HG02763 (cell line): ENCODE data around the gene SIVA1.

Experiments
- ATAC-seq: cut with Tn5 transposase; IDR thresholded peaks from one replicate; pipeline ENCODE4 v1.9.1; 2021; ENCODE audit warnings: mild to moderate bottlenecking, moderate library complexity; ENCODE audit not compliant: unreplicated experiment

SIVA1 gene

GRCh38 chr14:104795781-104796686 lies 43.1 kb downstream of the SIVA1 start:
- no peak for ATAC-seq

DNA sequence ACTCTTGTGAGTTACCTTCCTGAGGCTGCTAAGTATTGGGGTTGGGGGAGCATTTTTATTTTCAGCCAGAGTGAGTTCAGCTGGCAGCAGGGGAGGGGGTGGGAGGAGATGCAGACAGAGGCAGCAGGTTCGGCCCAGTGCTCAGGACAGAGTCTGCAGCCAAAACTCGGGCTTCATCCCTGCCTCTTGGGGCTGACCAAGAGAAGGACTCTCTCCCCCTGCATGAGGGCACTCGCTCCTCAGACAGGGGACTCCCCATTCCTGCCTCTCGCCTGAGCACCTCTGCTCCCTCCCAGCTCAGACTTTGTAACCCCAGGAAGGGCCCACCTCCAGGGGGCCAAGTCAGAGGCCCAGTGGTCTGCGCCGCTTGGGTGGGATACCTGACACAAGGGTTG lies 43.7 kb downstream of the SIVA1 start:
- ATAC-seq: no peak

DNA sequence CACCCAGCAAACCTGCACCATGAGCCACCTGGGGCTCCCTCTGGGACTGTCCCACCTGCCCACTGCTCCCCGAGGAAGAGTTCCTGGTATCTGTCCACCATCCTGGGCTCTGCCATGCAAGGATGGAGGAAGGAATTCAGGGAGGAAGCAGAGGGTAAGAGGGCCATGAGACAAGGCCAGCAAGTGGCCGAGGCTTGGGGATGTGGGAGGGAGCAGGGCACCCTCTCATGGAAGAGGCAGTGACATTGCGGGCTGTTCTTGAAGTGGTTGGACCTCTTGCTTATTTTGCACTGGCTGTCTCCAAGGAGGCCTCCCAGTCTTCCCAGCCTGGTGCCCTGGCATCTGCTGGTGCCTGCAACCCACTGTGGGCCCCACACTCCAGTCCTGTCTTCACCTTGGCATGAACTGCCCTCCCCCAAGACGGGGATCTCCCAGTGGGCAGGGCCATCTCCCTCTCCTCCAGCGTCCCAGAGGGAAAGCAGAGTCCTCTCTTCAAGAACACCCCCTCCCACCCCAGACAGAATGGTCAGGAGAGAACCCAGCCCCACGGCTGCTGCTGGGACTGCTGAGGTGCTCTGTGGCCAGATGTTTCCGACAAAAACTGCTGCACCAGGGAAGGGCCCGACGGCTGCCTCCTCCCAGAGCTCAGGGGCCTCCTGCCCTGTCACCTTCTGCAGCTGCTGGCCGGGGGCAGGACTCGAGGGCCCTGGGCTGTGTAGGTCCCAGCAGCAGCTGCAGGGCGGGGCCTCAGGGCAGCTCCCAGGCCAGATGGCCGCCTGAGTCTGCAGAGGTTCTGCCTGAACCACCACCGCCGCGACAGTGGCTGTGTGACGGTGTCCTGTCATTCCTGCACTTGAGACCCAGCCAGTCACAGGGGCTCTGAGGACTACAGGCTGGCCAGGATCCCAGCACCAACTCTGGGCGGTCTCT lies 44.4 kb downstream of the SIVA1 start:
- no peak for ATAC-seq

- no peak for ATAC-seq
Measured at GRCh38 chr14:104798300-104799243, 45.6 kb downstream of the SIVA1 start.

GRCh38 chr14:104799244-104800014 lies 46.5 kb downstream of the SIVA1 start:
- ATAC-seq: no peak

- peak; percentile 49 for ATAC-seq
Measured at GRCh38 chr14:104800015-104800770, 47.2 kb downstream of the SIVA1 start.

DNA sequence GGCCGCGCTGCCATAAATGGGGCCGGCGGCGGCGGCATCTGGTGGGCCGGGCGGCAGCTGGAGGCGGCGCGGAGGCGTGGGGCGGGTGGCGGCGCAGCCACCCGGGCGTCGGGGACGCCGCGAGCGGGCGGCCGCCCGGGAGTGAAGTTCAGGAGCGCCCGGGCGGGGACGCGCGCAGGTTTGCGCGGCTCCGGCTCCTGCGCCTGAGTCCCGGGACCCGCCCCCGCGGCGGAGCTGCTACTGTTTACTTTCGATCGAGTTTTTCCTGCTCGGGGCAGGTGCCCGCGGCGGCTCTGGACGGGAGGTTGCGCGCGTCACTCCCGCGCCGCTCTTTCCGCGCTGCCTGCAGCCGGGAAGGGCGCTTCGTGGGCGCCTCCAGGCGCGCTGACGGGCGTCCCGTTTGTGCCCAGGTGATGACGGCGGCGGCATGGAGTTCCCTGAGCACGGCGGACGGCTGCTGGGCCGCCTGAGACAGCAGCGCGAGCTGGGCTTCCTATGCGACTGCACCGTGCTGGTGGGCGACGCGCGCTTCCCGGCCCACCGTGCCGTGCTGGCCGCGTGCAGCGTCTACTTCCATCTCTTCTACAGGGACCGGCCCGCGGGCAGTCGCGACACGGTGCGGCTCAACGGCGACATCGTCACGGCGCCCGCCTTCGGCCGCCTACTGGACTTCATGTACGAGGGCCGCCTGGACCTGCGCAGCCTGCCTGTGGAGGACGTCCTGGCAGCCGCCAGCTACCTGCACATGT lies 48.0 kb downstream of the SIVA1 start, which contains the start of gene ZBTB42:
Gene ZBTB42, plus strand, starts transcription at position 331 of the 749 bp plus-strand sequence. Its CDS starts 97 bp downstream, at position 428.
- peak; percentile 35 for ATAC-seq

- ATAC-seq: no peak
Measured at GRCh38 chr14:104801520-104802393, 48.8 kb downstream of the SIVA1 start.

DNA sequence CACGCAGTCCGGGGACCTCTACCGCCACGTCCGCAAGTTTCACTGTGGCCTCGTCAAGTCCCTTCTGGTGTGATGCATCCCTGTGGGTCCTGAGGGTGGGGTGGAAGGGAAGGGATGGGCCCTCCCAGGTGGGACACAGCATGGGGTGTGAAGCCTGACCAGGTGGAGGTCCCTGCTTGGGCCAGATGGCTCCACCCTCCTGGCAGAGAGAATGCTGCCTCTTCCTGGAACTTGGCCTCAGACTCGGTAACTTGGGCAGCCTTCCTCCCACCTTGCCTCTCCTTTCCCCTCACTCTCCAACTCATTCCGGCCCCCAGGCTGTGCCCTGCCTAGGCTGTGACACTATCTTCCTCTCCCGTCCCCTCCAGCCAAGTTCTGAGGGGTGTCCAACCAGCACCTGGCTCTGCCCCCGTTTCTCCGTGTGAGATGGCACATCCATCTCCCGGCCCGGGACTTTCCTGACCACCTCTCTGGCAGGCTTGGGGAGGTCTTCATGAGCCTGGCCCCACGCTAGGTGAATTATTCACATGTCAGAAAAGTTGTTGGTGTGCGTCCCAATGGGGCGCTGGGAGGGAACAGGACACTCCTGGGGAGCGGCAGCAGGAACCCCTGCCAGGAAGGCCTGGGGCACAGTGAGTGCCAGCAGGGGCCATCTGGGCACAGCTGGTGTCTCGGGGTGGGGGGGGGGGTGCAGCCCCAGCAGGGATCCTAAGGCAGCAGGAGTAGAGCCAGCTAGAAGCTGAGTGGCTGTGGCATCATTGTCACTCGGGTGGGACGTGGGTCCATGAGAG lies 49.6 kb downstream of the SIVA1 start:
- no peak for ATAC-seq

DNA sequence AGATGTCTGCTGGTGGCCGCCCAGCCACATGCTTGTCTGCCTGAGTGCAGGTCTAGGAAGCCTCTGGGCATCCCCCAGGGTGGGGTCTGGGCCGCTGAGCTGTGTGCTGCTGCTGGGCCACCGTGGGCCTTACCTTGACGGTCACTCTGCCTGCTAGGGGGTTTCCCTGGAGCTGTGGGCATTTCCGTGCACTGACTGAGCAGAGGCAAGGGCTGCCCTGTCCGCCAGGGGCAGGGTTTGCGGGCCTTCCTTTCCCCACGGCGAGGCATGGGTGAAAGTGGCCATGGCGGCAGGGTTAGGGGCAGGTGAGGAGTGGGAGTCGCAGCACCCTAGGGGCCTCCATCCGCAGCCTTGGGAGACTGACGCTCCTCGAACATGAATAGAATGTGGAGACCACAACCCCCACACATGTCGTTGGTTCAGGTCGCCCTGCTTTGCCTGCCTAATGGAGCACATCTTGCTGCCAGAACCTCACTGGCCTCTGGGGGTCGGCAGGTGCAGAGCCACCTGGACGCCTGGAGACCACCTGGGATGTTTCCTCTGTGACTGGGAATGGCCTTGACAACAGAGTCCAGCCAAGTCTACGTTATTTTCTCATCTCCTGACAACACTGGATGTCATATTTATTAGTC lies 50.4 kb downstream of the SIVA1 start:
- ATAC-seq: no peak

GRCh38 chr14:104803912-104804410 lies 51.0 kb downstream of the SIVA1 start:
- no peak for ATAC-seq

DNA sequence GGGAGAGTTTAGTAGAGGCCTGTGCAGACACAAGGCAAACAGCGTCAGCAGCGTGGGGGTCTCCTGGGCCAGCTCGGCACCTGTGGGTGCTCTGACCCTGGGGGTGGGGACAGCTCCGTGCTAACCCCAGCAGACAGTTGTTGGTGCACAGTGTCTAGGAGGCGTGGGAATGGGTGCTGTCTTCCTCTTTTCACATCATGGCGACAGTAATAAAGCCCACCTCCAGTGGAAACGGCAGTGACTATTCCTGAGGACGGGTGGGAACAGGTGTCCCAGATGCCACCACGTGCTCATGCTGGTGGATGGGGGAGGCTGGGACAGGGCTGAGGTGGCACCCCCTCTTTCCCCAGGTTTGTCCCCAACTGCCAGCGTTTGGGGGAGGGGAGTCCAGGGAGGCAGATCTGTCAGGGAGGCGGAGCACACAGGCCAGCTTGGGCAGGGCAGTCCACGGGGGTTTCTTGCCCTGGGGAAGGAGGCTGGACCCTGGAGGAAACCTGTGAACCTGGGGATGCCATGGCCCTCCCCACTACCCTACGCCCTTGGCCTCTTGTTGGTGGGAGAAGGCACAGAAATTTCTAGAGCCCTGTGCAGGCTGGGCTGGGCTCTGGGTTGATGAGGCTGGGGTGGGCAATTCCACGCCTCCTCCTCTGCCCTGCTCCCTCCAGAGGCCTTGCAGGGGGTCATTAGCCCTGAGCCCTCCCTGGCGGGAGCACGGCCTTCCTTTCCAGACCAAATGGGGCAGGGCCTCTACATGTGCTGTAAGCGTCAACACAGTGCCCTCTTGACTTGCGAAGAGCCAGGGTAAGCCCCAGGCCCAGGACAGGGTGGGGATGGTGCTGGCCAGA lies 51.8 kb downstream of the SIVA1 start:
- no peak for ATAC-seq

DNA sequence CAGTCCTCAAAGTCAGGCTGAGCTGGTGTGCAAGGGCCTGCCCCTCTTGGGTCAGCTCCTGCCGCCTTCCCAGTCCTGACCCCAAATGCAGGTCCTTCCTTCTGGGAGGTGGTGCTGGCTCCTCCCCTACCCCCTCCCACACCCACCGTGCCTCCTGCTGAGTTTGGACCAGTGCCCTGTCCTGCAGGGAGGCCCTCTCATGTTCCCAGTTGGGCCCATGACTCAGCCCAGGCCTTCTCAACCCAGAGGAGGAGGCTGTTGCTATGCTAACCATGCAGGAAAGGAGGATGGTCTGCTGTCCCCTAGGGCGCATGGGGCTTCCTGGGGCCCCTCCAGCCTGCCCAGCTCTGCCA lies 52.4 kb downstream of the SIVA1 start:
- no peak for ATAC-seq

DNA sequence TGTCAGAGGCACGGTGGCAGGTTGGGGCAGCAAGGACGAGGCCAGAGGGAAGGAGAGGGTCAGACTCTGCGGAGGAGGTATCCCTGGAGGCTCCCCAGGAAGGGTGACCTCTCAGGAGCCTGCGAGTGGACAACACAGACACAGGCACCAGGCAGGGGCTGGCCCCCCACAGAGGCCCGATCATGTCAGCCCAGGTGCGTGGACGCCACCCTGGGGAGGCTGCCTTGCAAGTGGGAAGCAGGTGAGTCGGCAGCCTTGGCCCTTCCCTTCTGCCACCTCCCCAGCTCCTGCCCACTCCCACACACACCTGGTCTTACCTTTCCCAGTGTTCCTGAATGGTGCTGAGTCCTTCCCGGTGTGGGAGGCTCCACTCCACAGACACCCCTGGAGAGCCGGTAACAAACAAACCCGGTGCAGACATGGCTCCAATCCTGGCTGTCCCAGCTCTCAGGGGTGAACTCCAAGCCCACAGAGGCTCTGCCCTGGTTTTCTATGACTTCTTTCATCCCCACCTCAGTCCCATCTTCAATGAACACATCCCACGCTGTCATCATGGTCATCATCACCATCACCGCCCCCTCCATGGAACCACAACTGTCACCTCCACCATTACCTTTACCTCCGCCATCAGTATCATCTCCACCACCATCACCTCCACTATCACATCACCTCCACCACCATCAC lies 53.1 kb downstream of the SIVA1 start:
- no peak for ATAC-seq
